Measurements from ENCODE around the gene EPB41L3. TPM values are rescaled to one million over a fixed set of nuclear protein-coding genes. Genes with fewer than 3 reads are reported as not detected.
A peak's percentile ranks its signal among the peaks of the same experiment; 100 is the strongest.

Gene EPB41L3
- total RNA-seq, 3 donors from 2014 or later, result 35.4 to 178 (median 90.5) TPM

GRCh38 chr18:5527603-5528002, 16.2 kb downstream of the EPB41L3 start:
- TF ChIP-seq POLR2A (IDR thresholded peaks at IDR 0.05) (no peak), CTCF (IDR thresholded peaks at IDR 0.05) (no peak), POLR2AphosphoS5 (IDR thresholded peaks at IDR 0.05) (no peak)
- intact Hi-C loops (cut with DNase I; ENCODE audit: low total_unique reads), result no loop called here
- H3K9me3 ChIP-seq, result no peaks in the 10 kb centered on the region
- no peaks in the 10 kb centered on the region for H3K36me3 ChIP-seq
- H3K4me3 ChIP-seq, result no peak overlapping the region
- H3K27me3 ChIP-seq, result no peaks in the 10 kb centered on the region
- peak overlapping the region in 1 of 2 donors; percentile 8 for H3K27ac ChIP-seq
- DNase-seq (ENCODE audit: low spot score in 2 of 2), result no peak
- no peaks in the 10 kb centered on the region for H3K4me1 ChIP-seq

DNA sequence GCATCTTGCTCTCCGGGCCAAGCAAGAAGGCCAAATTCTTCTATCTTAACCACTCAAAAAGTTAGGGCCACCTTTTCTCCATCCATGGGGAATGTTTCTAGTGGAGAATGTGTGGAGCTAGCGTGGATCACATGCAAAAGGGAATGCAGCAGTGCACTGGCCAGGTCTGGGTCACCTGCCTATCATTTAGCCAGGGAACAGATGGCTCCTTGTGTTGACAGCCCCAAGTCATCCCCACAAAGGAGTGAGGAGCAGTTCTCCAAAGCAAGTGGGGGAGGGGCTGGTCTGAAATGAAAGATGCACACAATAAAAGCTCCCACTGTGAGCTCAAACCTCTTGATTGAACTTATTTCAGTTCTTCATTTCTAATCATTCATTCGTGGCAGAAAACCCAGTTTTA, 19.1 kb downstream of the EPB41L3 start:
- Histone ChIP-seq H3K27me3 (no peaks in the 10 kb centered on the region), H3K4me3 (no peak overlapping the region), H3K27ac (no peak overlapping the region), H3K36me3 (no peaks in the 10 kb centered on the region), H3K4me1 (no peaks in the 10 kb centered on the region), H3K9me3 (no peaks in the 10 kb centered on the region)
- intact Hi-C loops (cut with DNase I; ENCODE audit: low total_unique reads), result no loop called here
- TF ChIP-seq POLR2AphosphoS5 (IDR thresholded peaks at IDR 0.05) (no peak), CTCF (IDR thresholded peaks at IDR 0.05) (no peak), POLR2A (IDR thresholded peaks at IDR 0.05) (no peak)
- DNase-seq (ENCODE audit: low spot score in 2 of 2), result no peak

DNA sequence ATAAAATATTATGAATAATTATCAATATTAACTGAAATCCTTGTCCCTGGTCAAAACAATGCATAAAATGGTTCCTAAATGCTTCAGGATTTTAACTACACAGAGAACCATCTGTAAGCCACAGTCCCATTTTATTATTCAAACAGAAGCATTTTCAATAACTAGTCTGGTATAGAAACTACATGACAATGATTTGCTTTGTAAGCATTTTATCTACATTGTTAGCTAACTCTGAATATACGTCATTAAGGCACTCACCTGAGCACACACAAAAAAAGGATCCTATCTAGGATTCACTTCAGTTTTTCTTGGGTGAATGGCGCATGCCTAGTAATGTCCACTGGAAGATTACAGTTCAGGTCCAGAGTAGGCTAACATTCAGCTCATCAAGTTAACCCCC, 22.8 kb downstream of the EPB41L3 start:
- H3K4me3 ChIP-seq, result no peak overlapping the region
- no peaks in the 10 kb centered on the region for H3K36me3 ChIP-seq
- no peaks in the 10 kb centered on the region for H3K4me1 ChIP-seq
- no peaks in the 10 kb centered on the region for H3K27me3 ChIP-seq
- no peaks in the 10 kb centered on the region for H3K9me3 ChIP-seq
- H3K27ac ChIP-seq, result no peak overlapping the region
- TF ChIP-seq POLR2A (IDR thresholded peaks at IDR 0.05) (no peak), CTCF (IDR thresholded peaks at IDR 0.05) (no peak), POLR2AphosphoS5 (IDR thresholded peaks at IDR 0.05) (no peak)
- intact Hi-C loops (cut with DNase I; ENCODE audit: low total_unique reads), result no loop called here
- DNase-seq (ENCODE audit: low spot score in 2 of 2), result no peak

DNA sequence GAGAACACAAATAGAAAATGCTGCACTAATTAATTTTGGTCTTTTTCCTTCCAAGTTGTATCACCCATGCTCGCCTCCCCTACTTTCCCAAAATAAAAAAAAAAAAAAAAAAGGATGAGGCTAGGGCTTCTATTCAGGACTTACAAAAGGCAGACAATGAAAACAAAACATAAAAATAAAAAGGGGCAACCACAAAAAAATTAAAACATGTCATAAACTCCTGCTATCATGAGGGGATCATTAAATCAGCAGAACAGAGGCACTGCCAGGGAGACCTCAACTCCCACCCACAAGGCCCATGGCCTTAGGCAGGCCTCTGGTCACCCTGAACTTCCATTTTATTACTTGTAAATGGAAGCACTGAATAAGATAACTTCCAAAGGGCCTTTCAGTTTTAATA, 23.3 kb downstream of the EPB41L3 start:
- H3K9me3 ChIP-seq, result no peaks in the 10 kb centered on the region
- TF ChIP-seq CTCF (IDR thresholded peaks at IDR 0.05) (no peak), POLR2AphosphoS5 (IDR thresholded peaks at IDR 0.05) (no peak), POLR2A (IDR thresholded peaks at IDR 0.05) (no peak)

GRCh38 chr18:5519448-5520298, 24.1 kb downstream of the EPB41L3 start:
- no peak for DNase-seq (ENCODE audit: low spot score in 2 of 2)
- no peaks in the 10 kb centered on the region for H3K9me3 ChIP-seq
- H3K27ac ChIP-seq, result peak overlapping the region in 1 of 2 donors; percentile 70
- H3K27me3 ChIP-seq, result no peaks in the 10 kb centered on the region
- no peaks in the 10 kb centered on the region for H3K4me1 ChIP-seq
- intact Hi-C loops (cut with DNase I; ENCODE audit: low total_unique reads), result no loop called here
- TF ChIP-seq CTCF (IDR thresholded peaks at IDR 0.05) (no peak), POLR2AphosphoS5 (IDR thresholded peaks at IDR 0.05) (no peak), POLR2A (IDR thresholded peaks at IDR 0.05) (no peak)
- peak overlapping the region in 2 of 3 donors; percentile 3 for H3K4me3 ChIP-seq
- H3K36me3 ChIP-seq, result no peaks in the 10 kb centered on the region

More for the DNA sequence above, 23.3 kb downstream of the EPB41L3 start:
- Histone ChIP-seq H3K4me3 (no peak overlapping the region), H3K27me3 (no peaks in the 10 kb centered on the region), H3K36me3 (no peaks in the 10 kb centered on the region), H3K27ac (no peak overlapping the region), H3K4me1 (no peaks in the 10 kb centered on the region)
- intact Hi-C loops (cut with DNase I; ENCODE audit: low total_unique reads), result no loop called here
- no peak for DNase-seq (ENCODE audit: low spot score in 2 of 2)
